Stomach (tissue), 9 donors: ENCODE data around the gene MAP1LC3B. TPM values are rescaled to one million over a fixed set of nuclear protein-coding genes. Genes with fewer than 3 reads are reported as not detected.

Experiments used
- DNase-seq, 2 donors: peaks; one replicate each; pipeline versions ENCODE4 v3.0.0 to v3.0.0-alpha.2; 2013 to 2019
- H3K27ac ChIP-seq, 5 donors: fragments of 200-600 bp in 4 of 5; sonication (generic) in 4 of 5; one replicate each; pipeline ENCODE4 v1.5.1; 2013 to 2019; ENCODE audit warnings: mild to moderate bottlenecking in 1 of 5, moderate library complexity in 1 of 5
- H3K27me3 ChIP-seq, 3 donors: fragments of 200-600 bp; sonication (generic); one replicate each; pipeline ENCODE4 v1.5.1; 2017 to 2019; ENCODE audit warnings: mixed run types in 1 of 3
- H3K36me3 ChIP-seq, 4 donors: fragments of 200-600 bp; sonication (generic); 1 replicate in 3 of 4; 2 replicates in 1 of 4; pipeline ENCODE4 v1.5.1; 2016 to 2019
- H3K4me1 ChIP-seq, 4 donors: fragments of 200-600 bp; sonication (generic); one replicate each; pipeline ENCODE4 v1.5.1; 2016 to 2019
- H3K4me3 ChIP-seq, 4 donors: fragments of 200-600 bp; sonication (generic) in 3 of 4; one replicate each; pipeline ENCODE4 v1.5.1; 2016 to 2019; ENCODE audit warnings: mild to moderate bottlenecking in 1 of 4
- H3K9me3 ChIP-seq, 4 donors: fragments of 200-600 bp; sonication (generic); one replicate each; pipeline ENCODE4 v1.5.1; 2016 to 2019
- EP300 ChIP-seq: sonication (generic); formaldehyde crosslinking; IDR thresholded peaks from one replicate; pipeline ENCODE4 v1.6.1; 2017; ENCODE audit warnings: antibody characterized with exemption
- POLR2A ChIP-seq, 4 donors: fragments of 450-650 bp; IDR thresholded peaks; one replicate each; pipeline ENCODE4 v1.6.1; 2016; ENCODE audit warnings: antibody characterized with exemption in 4 of 4, control low read depth in 2 of 4, mild to moderate bottlenecking in 1 of 4, moderate library complexity in 1 of 4
- POLR2AphosphoS5 ChIP-seq, 3 donors: sonication (generic); formaldehyde crosslinking; IDR thresholded peaks; one replicate each; pipeline ENCODE4 v1.6.1; 2016; ENCODE audit warnings: antibody characterized with exemption in 3 of 3
- WGBS, 5 donors: extraction: QIAGEN DNeasy Blood & Tissue Kit in 3 of 5; methylation state at CpG; one replicate each; pipeline versions ENCODE4 v1.1.5 to v1.1.7; 2013 to 2018; 5-methylcytosine and 5-hydroxymethylcytosine counted together
- intact Hi-C: fragments of 100-400 bp; cut with DNase I; formaldehyde crosslinking; loops from one replicate; pipeline ENCODE4 v1.15.1; 2023; ENCODE audit warnings: low total_unique reads
- polyA plus RNA-seq, 3 donors: library from polyadenylated mRNA; stranded (reverse); fragments of 200-250 nt; gene quantifications; one replicate each; pipeline ENCODE4 v1.2.3, GENCODE V29; 2013
- total RNA-seq, 5 donors: library from RNA; depleted of rRNA; stranded (reverse); fragments of >200 nt; gene quantifications; one replicate each; pipeline versions ENCODE4 v1.1.0 to v1.2.3, GENCODE V29; 2014 to 2016
- TF ChIP-seq, protein P1 (sequence below), 7 experiments: fragments of 450-650 bp in 4 of 7; fragments of 200-600 bp in 3 of 7; sonication (generic) in 3 of 7; IDR thresholded peaks; one replicate each; pipeline ENCODE4 v1.5.1; 2016 to 2019; ENCODE audit warnings: antibody characterized with exemption in 7 of 7, control low read depth in 2 of 7, mild to moderate bottlenecking in 1 of 7
- donor health status: healthy with polysubstance abuse.
- donor health status: Bipolar disorder and iron deficiency.
- donor health status: healthy.

The MAP1LC3B gene
- total and polyA plus RNA-seq, 8 donors, result 24.6 to 111 (median 50.1) TPM

DNA sequence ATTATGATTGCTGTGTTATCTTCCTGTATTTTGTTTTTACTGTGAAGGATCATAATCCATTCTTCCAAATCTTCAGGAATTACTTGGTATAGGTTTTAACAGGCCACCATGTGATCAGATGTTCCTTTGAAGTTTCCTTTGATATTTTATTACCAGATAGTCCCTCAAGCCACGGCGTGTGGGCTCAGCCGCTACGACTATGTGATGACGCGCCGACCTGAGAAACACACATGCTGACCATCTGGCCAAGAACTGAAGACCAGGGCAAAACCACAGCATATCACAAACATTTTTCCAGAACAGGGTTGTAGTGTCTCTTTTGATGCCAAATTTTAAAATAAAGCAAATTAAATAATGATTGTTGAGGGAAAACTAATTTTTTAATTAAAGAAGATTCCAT is 53.4 kb downstream of the MAP1LC3B start:
- Histone ChIP-seq H3K4me3 (no peak overlapping the region), H3K36me3 (peaks cover 3 to 54% (median 47%) of the 10 kb centered on the region in 4 donors), H3K27me3 (no peaks in the 10 kb centered on the region), H3K27ac (no peak overlapping the region), H3K4me1 (peaks cover 0 to 16% (median under 1%) of the 10 kb centered on the region in 4 donors), H3K9me3 (no peaks in the 10 kb centered on the region)
- TF ChIP-seq POLR2AphosphoS5 (IDR thresholded peaks at IDR 0.05) (no peak), EP300 (no peak), POLR2A (IDR thresholded peaks at IDR 0.05) (no peak)
- TF ChIP-seq, protein P1, sequence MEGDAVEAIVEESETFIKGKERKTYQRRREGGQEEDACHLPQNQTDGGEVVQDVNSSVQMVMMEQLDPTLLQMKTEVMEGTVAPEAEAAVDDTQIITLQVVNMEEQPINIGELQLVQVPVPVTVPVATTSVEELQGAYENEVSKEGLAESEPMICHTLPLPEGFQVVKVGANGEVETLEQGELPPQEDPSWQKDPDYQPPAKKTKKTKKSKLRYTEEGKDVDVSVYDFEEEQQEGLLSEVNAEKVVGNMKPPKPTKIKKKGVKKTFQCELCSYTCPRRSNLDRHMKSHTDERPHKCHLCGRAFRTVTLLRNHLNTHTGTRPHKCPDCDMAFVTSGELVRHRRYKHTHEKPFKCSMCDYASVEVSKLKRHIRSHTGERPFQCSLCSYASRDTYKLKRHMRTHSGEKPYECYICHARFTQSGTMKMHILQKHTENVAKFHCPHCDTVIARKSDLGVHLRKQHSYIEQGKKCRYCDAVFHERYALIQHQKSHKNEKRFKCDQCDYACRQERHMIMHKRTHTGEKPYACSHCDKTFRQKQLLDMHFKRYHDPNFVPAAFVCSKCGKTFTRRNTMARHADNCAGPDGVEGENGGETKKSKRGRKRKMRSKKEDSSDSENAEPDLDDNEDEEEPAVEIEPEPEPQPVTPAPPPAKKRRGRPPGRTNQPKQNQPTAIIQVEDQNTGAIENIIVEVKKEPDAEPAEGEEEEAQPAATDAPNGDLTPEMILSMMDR (IDR thresholded peaks at IDR 0.05), result no peak
- intact Hi-C loops, result no loop called here
- WGBS, 5 donors, result 91 to 98% (median 94%) methylated on average over 7 of the region's 7 CpGs
- DNase-seq, result no peak

DNA sequence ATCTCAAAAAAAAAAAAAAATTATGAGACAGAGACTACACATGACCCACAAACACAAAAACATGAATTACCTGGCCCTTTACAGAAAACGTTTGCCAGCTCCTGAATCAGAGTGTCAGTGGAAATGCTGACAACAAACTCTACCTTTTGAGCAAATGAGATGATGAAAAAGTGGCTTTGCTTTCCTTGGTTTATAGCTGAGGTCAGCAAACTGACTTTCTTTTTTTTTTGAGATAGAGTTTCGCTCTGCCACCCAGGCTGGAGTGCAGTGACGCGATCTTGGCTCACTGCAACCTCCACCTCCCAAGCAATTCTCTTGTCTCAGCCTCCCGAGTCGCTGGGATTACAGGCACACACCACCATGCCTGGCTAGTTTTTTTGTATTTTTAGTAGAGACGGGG is 54.3 kb downstream of the MAP1LC3B start:
- no peak for DNase-seq
- Histone ChIP-seq H3K9me3 (no peaks in the 10 kb centered on the region), H3K4me1 (peaks cover 0 to 16% (median 2%) of the 10 kb centered on the region in 4 donors), H3K4me3 (no peak overlapping the region), H3K36me3 (peaks cover 3 to 58% (median 48%) of the 10 kb centered on the region in 4 donors), H3K27ac (peak overlapping the region; percentile 5 to 77 (median 66)), H3K27me3 (no peaks in the 10 kb centered on the region)
- intact Hi-C loops, result no loop called here
- TF ChIP-seq, protein P1 (IDR thresholded peaks at IDR 0.05), result no peak
- TF ChIP-seq POLR2A (IDR thresholded peaks at IDR 0.05) (no peak), POLR2AphosphoS5 (IDR thresholded peaks at IDR 0.05) (no peak), EP300 (no peak)
- WGBS, 5 donors, result 91 to 97% (median 94%) methylated on average over 7 of the region's 7 CpGs

DNA sequence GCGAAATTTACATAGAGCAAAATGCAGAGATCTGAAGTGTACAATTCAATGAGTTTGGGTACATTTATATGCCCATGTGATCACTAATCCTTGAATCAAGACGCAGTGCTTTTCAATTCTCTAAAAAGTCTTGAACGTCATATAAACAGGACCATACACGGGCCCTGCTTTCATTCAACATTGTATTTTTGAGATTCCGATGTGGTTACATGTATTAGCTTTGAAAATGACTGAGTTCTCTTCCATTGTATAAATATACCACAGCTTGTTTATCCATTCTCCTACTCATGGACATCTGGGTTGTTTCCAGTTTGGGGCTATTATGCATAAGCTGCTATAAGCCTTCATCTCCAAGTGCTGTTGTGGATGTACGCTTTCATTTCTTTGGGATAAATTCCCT is 55.2 kb downstream of the MAP1LC3B start:
- H3K27me3 ChIP-seq, result no peaks in the 10 kb centered on the region
- DNase-seq, result peak in 1 of 2 donors; percentile 76
- TF ChIP-seq EP300 (no peak), POLR2A (IDR thresholded peaks at IDR 0.05) (no peak), POLR2AphosphoS5 (IDR thresholded peaks at IDR 0.05) (peak in 2 of 3 donors; percentile 8 to 61)
- intact Hi-C loops, result no loop called here
- no peak overlapping the region for H3K4me3 ChIP-seq
- H3K36me3 ChIP-seq, result peaks cover 6 to 61% (median 54%) of the 10 kb centered on the region in 4 donors
- H3K9me3 ChIP-seq, result no peaks in the 10 kb centered on the region
- H3K4me1 ChIP-seq, result peaks cover 0 to 16% (median 2%) of the 10 kb centered on the region in 4 donors
- H3K27ac ChIP-seq, result peak overlapping the region in 4 of 5 donors; percentile 66 to 77 (median 66)
- 64 to 85% (median 76%) methylated on average over 6 of the region's 6 CpGs for WGBS, 5 donors

DNA sequence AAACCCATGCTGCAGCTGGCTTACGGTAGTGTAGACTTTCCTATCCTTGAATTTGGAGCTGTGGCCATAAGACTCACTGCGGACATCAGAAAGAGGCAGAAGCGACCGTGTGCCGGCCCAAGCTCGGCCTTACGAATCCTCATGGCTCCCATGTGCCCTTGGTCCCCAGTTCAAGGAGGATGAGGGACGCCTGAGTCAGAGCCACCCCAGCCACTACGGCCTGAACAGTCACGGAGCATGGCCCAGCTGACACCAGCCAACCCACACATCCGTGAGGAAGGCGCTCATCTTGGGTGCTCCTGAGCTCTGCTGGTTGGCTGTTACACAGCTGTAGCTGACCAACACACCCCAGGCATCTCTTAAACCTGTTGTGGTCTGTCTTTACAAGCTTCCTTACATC is 56.7 kb downstream of the MAP1LC3B start:
- 96 to 99% (median 98%) methylated on average over 12 of the region's 12 CpGs for WGBS, 5 donors
- H3K36me3 ChIP-seq, result peaks cover 13 to 73% (median 66%) of the 10 kb centered on the region in 4 donors
- no peak overlapping the region for H3K4me3 ChIP-seq
- H3K4me1 ChIP-seq, result peaks cover 0 to 16% (median 2%) of the 10 kb centered on the region in 4 donors
- H3K27ac ChIP-seq, result no peak overlapping the region
- H3K9me3 ChIP-seq, result no peaks in the 10 kb centered on the region
- no peak for DNase-seq
- intact Hi-C loops, result no loop called here
- H3K27me3 ChIP-seq, result no peaks in the 10 kb centered on the region
- no peak for TF ChIP-seq POLR2A (IDR thresholded peaks at IDR 0.05)
- no peak for TF ChIP-seq EP300
- TF ChIP-seq, protein P1 (IDR thresholded peaks at IDR 0.05), result no peak
- TF ChIP-seq POLR2AphosphoS5 (IDR thresholded peaks at IDR 0.05), result no peak

DNA sequence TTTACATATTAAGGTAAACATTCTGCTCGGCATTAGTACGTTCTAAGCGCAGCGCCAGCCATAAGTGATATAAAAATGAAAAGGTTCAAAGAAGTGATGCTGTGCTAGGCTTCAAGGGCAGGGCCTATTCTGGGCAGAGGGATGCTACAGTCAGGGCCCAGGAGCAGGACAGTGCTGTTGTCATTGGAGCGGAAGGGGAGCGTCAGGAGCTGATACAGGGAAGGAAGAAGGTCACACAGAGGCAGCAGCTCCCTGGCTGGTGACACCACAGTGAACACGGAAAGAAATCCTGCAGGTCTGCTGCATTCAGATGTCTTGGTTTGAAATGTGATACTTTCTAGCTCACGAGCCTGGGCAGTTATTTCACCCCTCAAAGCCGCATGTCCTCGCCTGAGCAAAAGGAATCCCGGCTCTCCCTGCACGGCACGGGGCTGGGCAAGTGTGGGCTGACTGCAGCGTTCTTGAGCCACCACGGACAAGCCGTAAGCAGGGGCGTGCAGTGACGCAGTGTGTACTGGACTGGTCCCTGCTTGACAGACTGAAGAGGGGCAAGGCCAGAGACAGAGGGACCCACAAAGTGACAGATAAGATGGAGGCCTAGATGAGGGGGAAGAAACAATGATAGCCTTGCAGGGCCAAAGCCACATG is 59.6 kb downstream of the MAP1LC3B start:
- peaks cover 10 to 70% (median 66%) of the 10 kb centered on the region in 4 donors for H3K36me3 ChIP-seq
- intact Hi-C loops, result no loop called here
- no peak for DNase-seq

More for the DNA sequence above, 59.6 kb downstream of the MAP1LC3B start:
- Histone ChIP-seq H3K4me3 (no peak overlapping the region), H3K9me3 (no peaks in the 10 kb centered on the region), H3K27ac (no peak overlapping the region), H3K4me1 (peaks cover 0 to 15% (median 2%) of the 10 kb centered on the region in 4 donors), H3K27me3 (no peaks in the 10 kb centered on the region)
- 91 to 93% (median 92%) methylated on average over 17 to 18 of the region's 18 CpGs for WGBS, 5 donors
- no peak for TF ChIP-seq POLR2AphosphoS5 (IDR thresholded peaks at IDR 0.05)
- no peak for TF ChIP-seq POLR2A (IDR thresholded peaks at IDR 0.05)
- TF ChIP-seq EP300, result no peak
- TF ChIP-seq, protein P1 (IDR thresholded peaks at IDR 0.05), result no peak
